H1 (cell line): Measurements from ENCODE around the gene TMEM220. TPM values are rescaled to one million over a fixed set of nuclear protein-coding genes. Genes with fewer than 3 reads are reported as not detected.

Source experiments
- CTCF ChIA-PET: fragments of 300-600 bp; sonication (Branson Sonifier 250); formaldehyde crosslinking; loops from one replicate; lab custom pipeline; 2021; ENCODE audit not compliant: partially characterized antibody; lab: Charles Lee
- POLR2A ChIA-PET: fragments of 300-600 bp; sonication (Branson Sonifier 250); formaldehyde crosslinking; loops from one replicate; lab custom pipeline; 2021; ENCODE audit warnings: inconsistent platforms; ENCODE audit not compliant: partially characterized antibody; lab: Charles Lee
- DNase-seq, 2 experiments: peaks; one replicate each; pipeline versions ENCODE4 v3.0.0 to v3.0.0-alpha.2; 2010 to 2022; ENCODE audit warnings: low spot score in 2 of 2, low read depth in 1 of 2, mixed read lengths in 1 of 2
- FAIRE-seq: peaks from 2 replicates; lab custom pipeline; 2011; peaks lifted over from hg19 to GRCh38; lab: Jason Lieb, UNC
- H2AFZ ChIP-seq: 2 replicates; pipeline ENCODE4 v1.8.1; 2012; ENCODE audit warnings: low read length, inconsistent platforms
- H2AK5ac ChIP-seq: 2 replicates; pipeline ENCODE4 v1.6.1; 2013; ENCODE audit warnings: low read depth, low read length
- H2BK120ac ChIP-seq: replicated peaks from 2 replicates; pipeline ENCODE3; 2013; ENCODE audit warnings: low read depth, low read length, inconsistent platforms
- H2BK12ac ChIP-seq: 2 replicates; pipeline ENCODE4 v1.6.1; 2013; ENCODE audit warnings: low read depth, low read length
- H2BK15ac ChIP-seq: 2 replicates; pipeline ENCODE4 v1.6.1; 2013; ENCODE audit warnings: low read length
- H2BK20ac ChIP-seq: 2 replicates; pipeline ENCODE4 v1.6.1; 2013; ENCODE audit warnings: low read length
- H2BK5ac ChIP-seq: 2 replicates; pipeline ENCODE4 v1.6.1; 2013; ENCODE audit warnings: low read depth, low read length
- H3K14ac ChIP-seq: 2 replicates; pipeline ENCODE4 v1.6.1; 2013; ENCODE audit warnings: inconsistent platforms; ENCODE audit not compliant: insufficient read length
- H3K18ac ChIP-seq: 2 replicates; pipeline ENCODE4 v1.6.1; 2013; ENCODE audit warnings: low read length; ENCODE audit errors: extremely low read depth
- H3K23ac ChIP-seq: 2 replicates; pipeline ENCODE4 v1.6.1; 2013; ENCODE audit warnings: inconsistent platforms; ENCODE audit not compliant: insufficient read length
- H3K23me2 ChIP-seq: 2 replicates; pipeline ENCODE4 v1.6.1; 2013; ENCODE audit warnings: low read depth, low read length
- H3K27ac ChIP-seq: 2 replicates; pipeline ENCODE4 v1.6.1; 2011; ENCODE audit warnings: low read depth, low read length, inconsistent platforms
- H3K27me3 ChIP-seq, 4 experiments: replicated peaks in 1 of 4; 1 replicate in 1 of 4; 2 replicates in 3 of 4; pipeline versions ENCODE4 v1.6.1 to v1.8.1; 2011 to 2013; ENCODE audit warnings: low read length in 3 of 4, mild to moderate bottlenecking in 3 of 4, inconsistent platforms in 2 of 4, mixed read lengths in 2 of 4, moderate library complexity in 1 of 4; ENCODE audit not compliant: control insufficient read depth in 3 of 4, insufficient read depth in 3 of 4; ENCODE audit errors: extremely low read depth in 1 of 4
- H3K36me3 ChIP-seq, 4 experiments: 2 replicates each; pipeline versions ENCODE4 v1.6.1 to v1.8.1; 2011 to 2013; ENCODE audit warnings: mild to moderate bottlenecking in 4 of 4, low read length in 3 of 4, moderate library complexity in 2 of 4, control low read depth in 1 of 4, inconsistent platforms in 1 of 4; ENCODE audit not compliant: insufficient read depth in 4 of 4, control insufficient read depth in 2 of 4
- H3K4ac ChIP-seq: replicated peaks from 2 replicates; pipeline ENCODE3; 2013; ENCODE audit warnings: low read length, low read depth, mixed read lengths, inconsistent platforms; ENCODE audit not compliant: insufficient read length
- H3K4me1 ChIP-seq, 4 experiments: replicated peaks in 1 of 4; 1 replicate in 1 of 4; 2 replicates in 3 of 4; pipeline versions ENCODE4 v1.6.1 to v1.8.1; 2011 to 2013; ENCODE audit warnings: low read length in 3 of 4, inconsistent platforms in 2 of 4, mixed read lengths in 1 of 4; ENCODE audit not compliant: insufficient read depth in 4 of 4, control insufficient read depth in 3 of 4
- H3K4me2 ChIP-seq, 2 experiments: 2 replicates each; pipeline versions ENCODE4 v1.6.1 to v1.8.1; 2011 to 2013; ENCODE audit warnings: low read depth in 2 of 2, low read length in 2 of 2, control low read depth in 1 of 2, inconsistent platforms in 1 of 2, mild to moderate bottlenecking in 1 of 2; ENCODE audit not compliant: insufficient read depth in 1 of 2
- H3K4me3 ChIP-seq, 4 experiments: fragments of 200-600, 300-600 bp in 1 of 4; sonication (generic), shearing (Covaris generic), sonication (Bioruptor Twin) in 1 of 4; 2 replicates each; pipeline versions ENCODE4 v1.5.1 to v1.8.1; 2011 to 2016; ENCODE audit warnings: low read length in 4 of 4, low read depth in 3 of 4, control low read depth in 2 of 4, inconsistent platforms in 2 of 4, mild to moderate bottlenecking in 2 of 4, mixed read lengths in 1 of 4, moderate library complexity in 1 of 4; ENCODE audit not compliant: insufficient read depth in 2 of 4; ENCODE audit errors: extremely low read depth in 1 of 4
- H3K56ac ChIP-seq: replicated peaks from 2 replicates; pipeline ENCODE3; 2013; ENCODE audit warnings: low read depth, mild to moderate bottlenecking, mixed read lengths, low read length, inconsistent platforms; ENCODE audit not compliant: insufficient read length
- H3K79me1 ChIP-seq: 2 replicates; pipeline ENCODE4 v1.6.1; 2013; ENCODE audit warnings: low read depth, low read length, control low read depth
- H3K79me2 ChIP-seq, 2 experiments: 2 replicates each; pipeline versions ENCODE4 v1.6.1 to v1.8.1; 2012 to 2013; ENCODE audit warnings: low read length in 2 of 2, mild to moderate bottlenecking in 2 of 2, inconsistent platforms in 1 of 2; ENCODE audit not compliant: insufficient read depth in 2 of 2, control insufficient read depth in 1 of 2
- H3K9ac ChIP-seq, 4 experiments: replicated peaks in 1 of 4; 1 replicate in 1 of 4; 2 replicates in 3 of 4; pipeline versions ENCODE4 v1.6.1 to v1.8.1; 2011 to 2013; ENCODE audit warnings: low read depth in 3 of 4, low read length in 3 of 4, control low read depth in 2 of 4, mild to moderate bottlenecking in 2 of 4, moderate library complexity in 2 of 4, inconsistent platforms in 1 of 4; ENCODE audit errors: extremely low read depth in 1 of 4
- H3K9me3 ChIP-seq, 2 experiments: 2 replicates each; pipeline versions ENCODE4 v1.6.1 to v1.8.1; 2012 to 2013; ENCODE audit warnings: mild to moderate bottlenecking in 2 of 2, moderate library complexity in 2 of 2, control low read depth in 1 of 2, inconsistent platforms in 1 of 2, low read depth in 1 of 2, low read length in 1 of 2, mixed read lengths in 1 of 2; ENCODE audit not compliant: insufficient read depth in 2 of 2
- H4K20me1 ChIP-seq, 2 experiments: replicated peaks in 1 of 2; 2 replicates each; pipeline versions ENCODE3 to v1.8.1; 2011 to 2013; ENCODE audit warnings: inconsistent platforms in 2 of 2, low read length in 2 of 2, mild to moderate bottlenecking in 1 of 2; ENCODE audit not compliant: insufficient read depth in 2 of 2, control insufficient read depth in 1 of 2
- H4K5ac ChIP-seq: 2 replicates; pipeline ENCODE4 v1.6.1; 2013; ENCODE audit warnings: low read length, low read depth, mixed read lengths, inconsistent platforms; ENCODE audit not compliant: insufficient read length
- H4K8ac ChIP-seq: 2 replicates; pipeline ENCODE4 v1.8.0; 2013; ENCODE audit warnings: mild to moderate bottlenecking, moderate library complexity, low read length, inconsistent platforms; ENCODE audit not compliant: insufficient read depth; ENCODE audit errors: extremely low read depth
- H4K91ac ChIP-seq: replicated peaks from 2 replicates; pipeline ENCODE3; 2013; ENCODE audit warnings: low read length, mixed read lengths, inconsistent platforms; ENCODE audit not compliant: insufficient read length
- WGBS, 2 experiments: shearing (Covaris generic) in 1 of 2; methylation state at CpG; one replicate each; pipeline versions ENCODE4 v1.1.6 to v1.1.7; 2013 to 2015; ENCODE audit warnings: low lambda C conversion rate in 2 of 2, mixed read lengths in 2 of 2, inconsistent platforms in 1 of 2, low coverage in 1 of 2, missing lambda C conversion rate in 1 of 2; ENCODE audit not compliant: insufficient replicate concordance in 2 of 2, insufficient coverage in 1 of 2, insufficient read length in 1 of 2; ENCODE audit errors: extremely low coverage in 1 of 2, missing lambda C conversion rate in 1 of 2; 5-methylcytosine and 5-hydroxymethylcytosine counted together
- polyA plus RNA-seq, 7 experiments: library from polyadenylated mRNA; depleted of rRNA in 3 of 7; stranded (reverse) in 5 of 7; unstranded in 2 of 7; fragments of >200 nt in 5 of 7; fragments of 200-250 nt in 2 of 7; gene quantifications; 1 replicate in 5 of 7; 2 replicates in 1 of 7; 4 replicates in 1 of 7; pipeline versions ENCODE4 v1.2.1 to v1.2.3, GENCODE V29; 2011 to 2013; ENCODE audit warnings: missing spikeins in 2 of 7, mixed read lengths in 2 of 7
- total RNA-seq: library from RNA; stranded (reverse); fragmentation: NEBNext Ultra II Directional; extraction: Animal tissue kit (Norgen Biotek cat#: 25700); gene quantifications from 2 replicates; pipeline ENCODE4 v1.2.1, GENCODE V29; 2021

TMEM220 gene
- total and polyA plus RNA-seq, 2 of the 8 experiments (the other 6 are each of a cell fraction or from before 2014, with no cell fraction given): 3.8 to 4.1 TPM

- FAIRE-seq (peak; percentile 94), DNase-seq (peak in 1 of 2 experiments; percentile 78)
- Histone ChIP-seq H3K23ac (no peak overlapping the region), H3K79me2 (no peaks in the 10 kb centered on the region), H2BK120ac (peak overlapping the region; percentile 24), H4K91ac (no peak overlapping the region), H3K4me1 (peaks cover 9 to 20% (median 14%) of the 10 kb centered on the region in 4 experiments), H2BK5ac (no peak overlapping the region), H3K4me2 (peak overlapping the region; percentile 71 to 99), H3K23me2 (peaks cover 4% of the 10 kb centered on the region; the same call in 1 of the 2 replicates), H4K5ac (no peak overlapping the region), H2AFZ (no peak overlapping the region), H3K56ac (no peak overlapping the region), H2BK20ac (no peak overlapping the region), H3K79me1 (no peaks in the 10 kb centered on the region), H3K27me3 (no peaks in the 10 kb centered on the region), H3K9ac (no peak overlapping the region), H4K8ac (no peak overlapping the region), H3K9me3 (no peaks in the 10 kb centered on the region), H4K20me1 (no peaks in the 10 kb centered on the region), H3K4ac (no peak overlapping the region), H3K36me3 (no peaks in the 10 kb centered on the region), H3K14ac (no peak overlapping the region), H2BK15ac (no peak overlapping the region), H3K27ac (no peak overlapping the region), H2BK12ac (0 out of 2 replicates have a peak overlapping the region, but pooled peaks have one; percentile 62), H2AK5ac (no peak overlapping the region), H3K4me3 (peak overlapping the region in 1 of 4 experiments; percentile 57; a peak in 2 of 8 replicates), H3K18ac (peak overlapping the region; percentile 40; the same call in 1 of the 2 replicates)
- 6% methylated on average over 2 of the region's 2 CpGs; no CpG with 5 or more reads in 1 of the 2 experiments for WGBS, 2 experiments
- ChIA-PET CTCF (interaction anchor here (0.6 to 4.8 kb wide), 14 partner anchors 12 to 338 kb away, joined by 3 to 40 read pairs (median 4); no protein-coding TSS in a partner anchor), POLR2A (interaction anchor here (1.0 kb wide), 1 partner anchor 37 kb away, joined by 3 read pairs; no protein-coding TSS in a partner anchor)
Observed at GRCh38 chr17:10754109-10754508, 24.3 kb upstream of the TMEM220 start.
